ENCODE data around the gene ESYT1. TPM values are rescaled to one million over a fixed set of nuclear protein-coding genes. Genes with fewer than 3 reads are reported as not detected.

Gene ESYT1
- total RNA-seq, 4 donors from 2014 or later = 91.2 to 235 (median 210) TPM

- Histone ChIP-seq H3K9me3 (no peaks in the 10 kb centered on the region), H3K4me1 (peaks cover 0 to 19% (median 6%) of the 10 kb centered on the region in 4 donors), H3K27ac (peak overlapping the region in 1 of 4 donors; percentile 65), H3K4me3 (no peak overlapping the region), H3K27me3 (no peaks in the 10 kb centered on the region), H3K36me3 (peaks cover 0 to 84% (median 45%) of the 10 kb centered on the region in 3 donors)
- TF ChIP-seq CTCF (IDR thresholded peaks at IDR 0.05) = no peak
- no peak for TF ChIP-seq POLR2A (IDR thresholded peaks at IDR 0.05)
- TF ChIP-seq EP300 (IDR thresholded peaks at IDR 0.05) = no peak
- 87 to 88% methylated on average over 19 of the region's 19 CpGs for WGBS, 2 donors
- no peak for DNase-seq (ENCODE audit: low spot score in 2 of 2)
These were observed 14.1 kb downstream of the ESYT1 start for GRCh38 chr12:56141946-56142784.

GRCh38 chr12:56143217-56143616 is 15.2 kb downstream of the ESYT1 start:
- WGBS, 2 donors = 69 to 74% methylated on average over 4 of the region's 4 CpGs
- H3K4me1 ChIP-seq = peaks cover 0 to 19% (median 6%) of the 10 kb centered on the region in 4 donors
- H3K4me3 ChIP-seq = no peak overlapping the region
- H3K36me3 ChIP-seq = peaks cover 0 to 74% (median 37%) of the 10 kb centered on the region in 3 donors
- TF ChIP-seq EP300 (IDR thresholded peaks at IDR 0.05) (no peak), POLR2A (IDR thresholded peaks at IDR 0.05) (no peak)
- H3K27me3 ChIP-seq = no peaks in the 10 kb centered on the region
- no peak for DNase-seq (ENCODE audit: low spot score in 2 of 2)
- peak overlapping the region in 1 of 4 donors; percentile 65 for H3K27ac ChIP-seq
- H3K9me3 ChIP-seq = no peaks in the 10 kb centered on the region

- H3K4me3 ChIP-seq = no peak overlapping the region
- H3K36me3 ChIP-seq = peaks cover 0 to 67% (median 30%) of the 10 kb centered on the region in 3 donors
- peak overlapping the region in 1 of 4 donors; percentile 65 for H3K27ac ChIP-seq
- H3K9me3 ChIP-seq = no peaks in the 10 kb centered on the region
- DNase-seq (ENCODE audit: low spot score in 2 of 2) = peak in 1 of 2 donors; percentile 30
- TF ChIP-seq EP300 (IDR thresholded peaks at IDR 0.05) = peak in 1 of 2 donors; percentile 41
- no peak for TF ChIP-seq POLR2A (IDR thresholded peaks at IDR 0.05)
- TF ChIP-seq CTCF (IDR thresholded peaks at IDR 0.05) = no peak
- no peaks in the 10 kb centered on the region for H3K27me3 ChIP-seq
- WGBS, 2 donors = 70 to 74% methylated on average over 8 of the region's 8 CpGs
- H3K4me1 ChIP-seq = peaks cover 0 to 19% (median 6%) of the 10 kb centered on the region in 4 donors
These were observed 15.8 kb downstream of the ESYT1 start for GRCh38 chr12:56143870-56144269.

GRCh38 chr12:56145217-56145616 is 17.1 kb downstream of the ESYT1 start:
- no peak for DNase-seq (ENCODE audit: low spot score in 2 of 2)
- H3K4me1 ChIP-seq = peaks cover 0 to 20% (median 6%) of the 10 kb centered on the region in 4 donors
- no peaks in the 10 kb centered on the region for H3K27me3 ChIP-seq
- 83 to 86% methylated on average over 3 of the region's 3 CpGs for WGBS, 2 donors
- TF ChIP-seq CTCF (IDR thresholded peaks at IDR 0.05) (no peak), POLR2A (IDR thresholded peaks at IDR 0.05) (no peak), EP300 (IDR thresholded peaks at IDR 0.05) (no peak)
- no peaks in the 10 kb centered on the region for H3K9me3 ChIP-seq
- peaks cover 0 to 58% (median 22%) of the 10 kb centered on the region in 3 donors for H3K36me3 ChIP-seq
- H3K4me3 ChIP-seq = no peak overlapping the region
- H3K27ac ChIP-seq = no peak overlapping the region

- H3K4me3 ChIP-seq = no peak overlapping the region
- no peaks in the 10 kb centered on the region for H3K9me3 ChIP-seq
- H3K36me3 ChIP-seq = peaks cover 0 to 43% (median 14%) of the 10 kb centered on the region in 3 donors
- H3K27me3 ChIP-seq = no peaks in the 10 kb centered on the region
- TF ChIP-seq CTCF (IDR thresholded peaks at IDR 0.05) (no peak), EP300 (IDR thresholded peaks at IDR 0.05) (peak in 1 of 2 donors; percentile 48), POLR2A (IDR thresholded peaks at IDR 0.05) (no peak)
- WGBS, 2 donors = 48% methylated on average over 13 of the region's 13 CpGs
- H3K4me1 ChIP-seq = peaks cover 0 to 35% (median 15%) of the 10 kb centered on the region in 4 donors
- DNase-seq (ENCODE audit: low spot score in 2 of 2) = peak in 1 of 2 donors; percentile 31
- peak overlapping the region in 2 of 4 donors; percentile 52 to 67 for H3K27ac ChIP-seq
These were observed 18.7 kb downstream of the ESYT1 start for GRCh38 chr12:56146492-56147460.
